Activated naive CD4-positive, alpha-beta T cell treated with anti-CD3 and anti-CD28 coated beads for 36 hours (primary cell): ENCODE measurements around the gene CHRNE. TPM values are rescaled to one million over a fixed set of nuclear protein-coding genes. Genes with fewer than 3 reads are reported as not detected.
A peak's percentile ranks its signal among the peaks of the same experiment; 100 is the strongest.
"Not testable (repeated sequence)": the region's sequence is repeated elsewhere in the genome, so short reads cannot be mapped to it uniquely, and the experiment has no call there.

ENCODE experiments used
- CTCF ChIA-PET: fragments of 350-600 bp; sonication (Branson Sonifier 250); formaldehyde crosslinking; loops from one replicate; lab custom pipeline; 2021; ENCODE audit warnings: antibody characterized with exemption; lab: Charles Lee
- DNase-seq: peaks from one replicate; pipeline ENCODE4 v3.0.0-alpha.2; 2020
- H3K27ac Mint-ChIP-seq: one replicate; pipeline ENCODE4 v1.8.0; 2021; ENCODE audit warnings: mild to moderate bottlenecking, mixed read lengths
- H3K27me3 Mint-ChIP-seq: one replicate; pipeline ENCODE4 v1.8.0; 2021; ENCODE audit warnings: low read depth, mixed read lengths
- H3K36me3 Mint-ChIP-seq: one replicate; pipeline ENCODE4 v1.8.0; 2021; ENCODE audit warnings: low read depth, mixed read lengths
- H3K4me1 Mint-ChIP-seq: one replicate; pipeline ENCODE4 v1.8.0; 2021; ENCODE audit warnings: low read depth, mixed read lengths
- H3K4me3 Mint-ChIP-seq: one replicate; pipeline ENCODE4 v1.8.0; 2021; ENCODE audit warnings: mild to moderate bottlenecking, moderate library complexity, mixed read lengths
- H3K9me3 Mint-ChIP-seq: one replicate; pipeline ENCODE4 v1.8.0; 2021; ENCODE audit warnings: mixed read lengths
- intact Hi-C: fragments of 100-400 bp; cut with micrococcal nuclease; formaldehyde crosslinking; loops from one replicate; pipeline ENCODE4 v1.15.1; 2023
- total RNA-seq, 2 experiments: library from RNA; stranded (reverse); gene quantifications; one replicate each; pipeline ENCODE4 v1.2.3, GENCODE V29; 2021

CHRNE gene
- total RNA-seq, 2 experiments from 2014 or later = 0.22 to 0.38 TPM

GRCh38 chr17:4938069-4938491, 35.2 kb upstream of the CHRNE start:
- peaks cover 2% of the 10 kb centered on the region for H3K27me3 Mint-ChIP-seq

GRCh38 chr17:4937553-4937952, 34.7 kb upstream of the CHRNE start:
- no peak overlapping the region for H3K4me3 Mint-ChIP-seq
- no peaks in the 10 kb centered on the region for H3K9me3 Mint-ChIP-seq
- peaks cover 2% of the 10 kb centered on the region for H3K27me3 Mint-ChIP-seq
- H3K36me3 Mint-ChIP-seq = peaks cover 44% of the 10 kb centered on the region
- H3K4me1 Mint-ChIP-seq = peaks cover 46% of the 10 kb centered on the region
- intact Hi-C loops = no loop called here
- no peak for DNase-seq
- no peak overlapping the region for H3K27ac Mint-ChIP-seq
- CTCF ChIA-PET = no interaction called here

More at GRCh38 chr17:4938069-4938491, 35.2 kb upstream of the CHRNE start:
- peak overlapping the region; percentile 86 for H3K27ac Mint-ChIP-seq
- H3K4me3 Mint-ChIP-seq = peak overlapping the region; percentile 94
- peaks cover 49% of the 10 kb centered on the region for H3K36me3 Mint-ChIP-seq
- H3K9me3 Mint-ChIP-seq = no peaks in the 10 kb centered on the region
- intact Hi-C loops = no loop called here
- CTCF ChIA-PET = interaction anchor here (0.5 kb wide), 1 partner anchor 15 kb away, joined by 3 read pairs; no protein-coding TSS in a partner anchor
- peaks cover 52% of the 10 kb centered on the region for H3K4me1 Mint-ChIP-seq
- DNase-seq = no peak

- no peak for DNase-seq
- H3K27ac Mint-ChIP-seq = peak overlapping the region; percentile 10
- CTCF ChIA-PET = no interaction called here
- H3K36me3 Mint-ChIP-seq = peaks cover 34% of the 10 kb centered on the region
- no peak overlapping the region for H3K4me3 Mint-ChIP-seq
- peaks cover 2% of the 10 kb centered on the region for H3K27me3 Mint-ChIP-seq
- peaks cover 35% of the 10 kb centered on the region for H3K4me1 Mint-ChIP-seq
- intact Hi-C loops = no loop called here
- H3K9me3 Mint-ChIP-seq = no peaks in the 10 kb centered on the region
These were observed 33.5 kb upstream of the CHRNE start for GRCh38 chr17:4936436-4936835.

GRCh38 chr17:4935650-4936049, 32.8 kb upstream of the CHRNE start:
- intact Hi-C loops = no loop called here
- DNase-seq = no peak
- peaks cover 29% of the 10 kb centered on the region for H3K4me1 Mint-ChIP-seq
- no peak overlapping the region for H3K4me3 Mint-ChIP-seq
- peaks cover 28% of the 10 kb centered on the region for H3K36me3 Mint-ChIP-seq
- H3K27ac Mint-ChIP-seq = peak overlapping the region; percentile 19
- CTCF ChIA-PET = no interaction called here
- H3K9me3 Mint-ChIP-seq = no peaks in the 10 kb centered on the region
- H3K27me3 Mint-ChIP-seq = peaks cover 2% of the 10 kb centered on the region

GRCh38 chr17:4934173-4934979, 31.5 kb upstream of the CHRNE start:
- H3K4me3 Mint-ChIP-seq = no peak overlapping the region
- DNase-seq = peak; percentile 19
- H3K36me3 Mint-ChIP-seq = peaks cover 22% of the 10 kb centered on the region
- CTCF ChIA-PET = interaction anchor here (1.0 kb wide), 1 partner anchor 53 kb away, joined by 4 read pairs; the partner anchor contains the start of gene CAMTA2
- no peak overlapping the region for H3K27ac Mint-ChIP-seq
- H3K9me3 Mint-ChIP-seq = no peaks in the 10 kb centered on the region
- H3K27me3 Mint-ChIP-seq = peaks cover 2% of the 10 kb centered on the region
- H3K4me1 Mint-ChIP-seq = peaks cover 29% of the 10 kb centered on the region
- intact Hi-C loops = no loop called here

- no peak overlapping the region for H3K27ac Mint-ChIP-seq
- intact Hi-C loops = no loop called here
- H3K4me3 Mint-ChIP-seq = no peak overlapping the region
- H3K36me3 Mint-ChIP-seq = peaks cover 19% of the 10 kb centered on the region
- no peaks in the 10 kb centered on the region for H3K9me3 Mint-ChIP-seq
- H3K27me3 Mint-ChIP-seq = peaks cover 2% of the 10 kb centered on the region
- DNase-seq = no peak
- CTCF ChIA-PET = interaction anchor here (1.0 kb wide), 1 partner anchor 53 kb away, joined by 4 read pairs; the partner anchor contains the start of gene CAMTA2
- H3K4me1 Mint-ChIP-seq = peaks cover 26% of the 10 kb centered on the region
These were observed 30.7 kb upstream of the CHRNE start for GRCh38 chr17:4933646-4934045.

- no peaks in the 10 kb centered on the region for H3K9me3 Mint-ChIP-seq
- no peak overlapping the region for H3K27ac Mint-ChIP-seq
- intact Hi-C loops = no loop called here
- peaks cover 2% of the 10 kb centered on the region for H3K27me3 Mint-ChIP-seq
- H3K36me3 Mint-ChIP-seq = peaks cover 13% of the 10 kb centered on the region
- no peak for DNase-seq
- H3K4me3 Mint-ChIP-seq = no peak overlapping the region
- peaks cover 18% of the 10 kb centered on the region for H3K4me1 Mint-ChIP-seq
- CTCF ChIA-PET = no interaction called here
These were observed 29.9 kb upstream of the CHRNE start for GRCh38 chr17:4932756-4933155.

- Mint-ChIP-seq H3K4me3 (no peak within 1 kb of the TSS), H3K27me3 (peaks cover 2% of the 10 kb centered on the region), H3K9me3 (no peaks in the 10 kb centered on the region), H3K4me1 (peaks cover 18% of the 10 kb centered on the region), H3K36me3 (peaks cover 9% of the 10 kb centered on the region), H3K27ac (no peak within 1 kb of the TSS)
- CTCF ChIA-PET = no interaction called here
- DNase-seq = no peak
- intact Hi-C loops = no loop called here
These were observed 29.1 kb upstream of the CHRNE start, which contains the start of gene GP1BA for GRCh38 chr17:4931963-4932362. TSS of gene GP1BA (plus strand) at chr17:4932277. CDS start at chr17:4932605, 328 bp downstream.

GRCh38 chr17:4928881-4929280, 26.0 kb upstream of the CHRNE start:
- H3K9me3 Mint-ChIP-seq = no peaks in the 10 kb centered on the region
- H3K27me3 Mint-ChIP-seq = peaks cover 1% of the 10 kb centered on the region
- intact Hi-C loops = no loop called here
- DNase-seq = no peak
- H3K4me3 Mint-ChIP-seq = no peak overlapping the region
- no peak overlapping the region for H3K27ac Mint-ChIP-seq
- H3K36me3 Mint-ChIP-seq = peaks cover 3% of the 10 kb centered on the region
- H3K4me1 Mint-ChIP-seq = peaks cover 6% of the 10 kb centered on the region
- CTCF ChIA-PET = no interaction called here

GRCh38 chr17:4926577-4927335, 23.9 kb upstream of the CHRNE start:
- H3K4me3 Mint-ChIP-seq, H3K4me1 Mint-ChIP-seq, intact Hi-C loops, DNase-seq, H3K27ac Mint-ChIP-seq, H3K9me3 Mint-ChIP-seq, H3K36me3 Mint-ChIP-seq, H3K27me3 Mint-ChIP-seq: not testable (repeated sequence)
- CTCF ChIA-PET = interaction anchor here (0.7 kb wide), 1 partner anchor 86 kb away, joined by 5 read pairs; no protein-coding TSS in a partner anchor

- Mint-ChIP-seq H3K27ac (no peak overlapping the region), H3K36me3 (no peaks in the 10 kb centered on the region), H3K4me1 (no peaks in the 10 kb centered on the region), H3K9me3 (no peaks in the 10 kb centered on the region), H3K27me3 (no peaks in the 10 kb centered on the region), H3K4me3 (no peak overlapping the region)
- DNase-seq = no peak
- intact Hi-C loops = no loop called here
- CTCF ChIA-PET = no interaction called here
These were observed 18.4 kb upstream of the CHRNE start for GRCh38 chr17:4921320-4921719.

GRCh38 chr17:4920351-4921048, 17.6 kb upstream of the CHRNE start:
- CTCF ChIA-PET = no interaction called here
- intact Hi-C loops = no loop called here
- Mint-ChIP-seq H3K27ac (no peak overlapping the region), H3K4me1 (no peaks in the 10 kb centered on the region), H3K36me3 (no peaks in the 10 kb centered on the region), H3K4me3 (no peak overlapping the region), H3K9me3 (no peaks in the 10 kb centered on the region), H3K27me3 (no peaks in the 10 kb centered on the region)
- DNase-seq = no peak
